Ascending aorta (tissue), 2 donors: ENCODE results near the gene RBP2. TPM values are rescaled to one million over a fixed set of nuclear protein-coding genes. Genes with fewer than 3 reads are reported as not detected.

ENCODE experiments used
- DNase-seq, 2 donors: peaks; one replicate each; pipeline ENCODE4 v3.0.0-alpha.2; 2019; ENCODE audit warnings: low spot score in 2 of 2
- H3K27ac ChIP-seq, 2 donors: fragments of 200-600 bp; sonication (generic); one replicate each; pipeline ENCODE4 v1.5.1; 2016 to 2017; ENCODE audit warnings: mild to moderate bottlenecking in 1 of 2
- H3K27me3 ChIP-seq: fragments of 200-600 bp; sonication (generic); one replicate; pipeline ENCODE4 v1.5.1; 2017
- H3K36me3 ChIP-seq, 2 donors: fragments of 200-600 bp; sonication (generic); one replicate each; pipeline ENCODE4 v1.5.1; 2016
- H3K4me1 ChIP-seq, 2 donors: fragments of 200-600 bp; sonication (generic); one replicate each; pipeline ENCODE4 v1.5.1; 2016 to 2017; ENCODE audit warnings: mild to moderate bottlenecking in 1 of 2
- H3K4me3 ChIP-seq, 2 donors: fragments of 200-600 bp; sonication (generic); one replicate each; pipeline ENCODE4 v1.5.1; 2016 to 2017; ENCODE audit warnings: mild to moderate bottlenecking in 1 of 2
- H3K9me3 ChIP-seq, 2 donors: fragments of 200-600 bp; sonication (generic); one replicate each; pipeline ENCODE4 v1.5.1; 2016
- CTCF ChIP-seq, 3 experiments: fragments of 200-600 bp in 2 of 3; fragments of 450-650 bp in 1 of 3; sonication (generic) in 2 of 3; IDR thresholded peaks; one replicate each; pipeline ENCODE4 v1.5.1; 2016 to 2019; ENCODE audit warnings: antibody characterized with exemption in 3 of 3, mild to moderate bottlenecking in 1 of 3, moderate library complexity in 1 of 3
- intact Hi-C: fragments of 100-400 bp; cut with DNase I; formaldehyde crosslinking; loops from one replicate; pipeline ENCODE4 v1.15.1; 2023
- total RNA-seq: library from RNA; depleted of rRNA; stranded (reverse); fragments of >200 nt; gene quantifications from one replicate; pipeline ENCODE4 v1.1.0, GENCODE V29; 2016

RBP2 gene
- total RNA-seq, 1 donor from 2014 or later = not detected

GRCh38 chr3:139470199-139470598, 6.1 kb downstream of the RBP2 start:
- intact Hi-C loops = no loop called here
- Histone ChIP-seq H3K36me3 (no peaks in the 10 kb centered on the region), H3K27ac (no peak overlapping the region), H3K4me3 (no peak overlapping the region), H3K9me3 (no peaks in the 10 kb centered on the region), H3K4me1 (no peaks in the 10 kb centered on the region), H3K27me3 (no peaks in the 10 kb centered on the region)
- no peak for DNase-seq
- no peak for TF ChIP-seq CTCF (IDR thresholded peaks at IDR 0.05)

GRCh38 chr3:139468399-139468798, 7.9 kb downstream of the RBP2 start:
- no peak for TF ChIP-seq CTCF (IDR thresholded peaks at IDR 0.05)

GRCh38 chr3:139466360-139466759, 10.0 kb downstream of the RBP2 start:
- intact Hi-C loops = no loop called here
- H3K36me3 ChIP-seq = no peaks in the 10 kb centered on the region
- TF ChIP-seq CTCF (IDR thresholded peaks at IDR 0.05) = no peak
- no peaks in the 10 kb centered on the region for H3K9me3 ChIP-seq
- no peak overlapping the region for H3K27ac ChIP-seq
- no peaks in the 10 kb centered on the region for H3K4me1 ChIP-seq
- H3K4me3 ChIP-seq = no peak overlapping the region
- H3K27me3 ChIP-seq = no peaks in the 10 kb centered on the region
- no peak for DNase-seq

More at GRCh38 chr3:139468399-139468798, 7.9 kb downstream of the RBP2 start:
- no peaks in the 10 kb centered on the region for H3K27me3 ChIP-seq
- H3K4me3 ChIP-seq = no peak overlapping the region
- H3K4me1 ChIP-seq = no peaks in the 10 kb centered on the region
- H3K36me3 ChIP-seq = no peaks in the 10 kb centered on the region
- DNase-seq = no peak
- intact Hi-C loops = no loop called here
- H3K9me3 ChIP-seq = no peaks in the 10 kb centered on the region
- no peak overlapping the region for H3K27ac ChIP-seq

- no peak for TF ChIP-seq CTCF (IDR thresholded peaks at IDR 0.05)
- H3K4me3 ChIP-seq = no peak overlapping the region
- H3K9me3 ChIP-seq = no peaks in the 10 kb centered on the region
- no peaks in the 10 kb centered on the region for H3K4me1 ChIP-seq
- no peak for DNase-seq
- H3K36me3 ChIP-seq = no peaks in the 10 kb centered on the region
- H3K27ac ChIP-seq = no peak overlapping the region
- intact Hi-C loops = no loop called here
- no peaks in the 10 kb centered on the region for H3K27me3 ChIP-seq
These were observed 10.7 kb downstream of the RBP2 start for GRCh38 chr3:139465636-139466035.

- DNase-seq = no peak
- Histone ChIP-seq H3K4me1 (no peaks in the 10 kb centered on the region), H3K9me3 (no peaks in the 10 kb centered on the region), H3K4me3 (no peak overlapping the region), H3K27me3 (no peaks in the 10 kb centered on the region), H3K36me3 (no peaks in the 10 kb centered on the region), H3K27ac (no peak overlapping the region)
- intact Hi-C loops = no loop called here
- no peak for TF ChIP-seq CTCF (IDR thresholded peaks at IDR 0.05)
These were observed 12.8 kb downstream of the RBP2 start for GRCh38 chr3:139463466-139463865.

- Histone ChIP-seq H3K9me3 (no peaks in the 10 kb centered on the region), H3K36me3 (no peaks in the 10 kb centered on the region), H3K4me3 (no peak overlapping the region), H3K27me3 (no peaks in the 10 kb centered on the region), H3K27ac (no peak overlapping the region), H3K4me1 (no peaks in the 10 kb centered on the region)
- no peak for DNase-seq
- no peak for TF ChIP-seq CTCF (IDR thresholded peaks at IDR 0.05)
- intact Hi-C loops = no loop called here
These were observed 15.8 kb downstream of the RBP2 start for GRCh38 chr3:139460529-139460928.
